ENCODE results near the gene RHOD.
A peak's percentile ranks its signal among the peaks of the same experiment; 100 is the strongest.

- TF ChIP-seq POLR2A (IDR thresholded peaks at IDR 0.05), result no peak
- TF ChIP-seq CTCF (IDR thresholded peaks at IDR 0.05), result peak in 3 of 4 experiments; percentile 44 to 75 (median 59)
- no peak for TF ChIP-seq POLR2AphosphoS5 (IDR thresholded peaks at IDR 0.05)
These were observed 2.7 kb upstream of the RHOD start for GRCh38 chr11:67053896-67054329.
